Effector CD8-positive, alpha-beta T cell (primary cell): ENCODE data around the gene ANGPT4.
A peak's percentile ranks its signal among the peaks of the same experiment; 100 is the strongest.

Source experiments
- DNase-seq: peaks from one replicate; lab custom pipeline; 2025; lab: John Stamatoyannopoulos, UW
- total RNA-seq, 4 experiments: gene quantifications; one replicate each; lab custom pipeline; 2026; lab: John Stamatoyannopoulos, UW

ANGPT4 gene
- 0 reads per million in 4 experiments for total RNA-seq

- no peak for DNase-seq
Measured at GRCh38 chr20:916125-916799, at the start of gene ANGPT4. ANGPT4 (minus strand) TSS chr20:916334; CDS start chr20:916214, 120 bp downstream.

GRCh38 chr20:963795-964194 lies 47.7 kb upstream of the ANGPT4 start:
- no peak for DNase-seq

- no peak for DNase-seq
Measured at GRCh38 chr20:962683-963082, 46.5 kb upstream of the ANGPT4 start.

DNA sequence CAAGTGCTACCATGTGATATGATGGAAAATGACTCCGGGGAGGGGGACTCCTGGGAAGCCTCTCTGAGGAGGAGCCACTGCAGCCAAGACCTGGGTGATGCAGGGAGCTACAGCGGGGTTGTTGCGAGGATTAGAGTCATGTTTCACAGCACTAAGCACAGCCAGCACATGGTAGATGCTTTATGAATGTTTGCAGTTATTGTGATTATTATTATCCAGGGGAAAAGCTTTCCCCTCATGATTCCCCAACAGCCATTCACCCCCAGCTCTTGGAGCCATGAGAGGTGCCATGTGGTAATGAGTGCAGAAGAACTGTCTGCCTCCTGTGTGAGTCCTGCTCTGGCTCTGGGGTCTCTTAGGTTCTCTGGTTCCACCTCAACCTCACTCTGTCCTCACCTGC lies 46.1 kb upstream of the ANGPT4 start:
- no peak for DNase-seq

- no peak for DNase-seq
Measured at GRCh38 chr20:961768-962167, 45.6 kb upstream of the ANGPT4 start.

DNA sequence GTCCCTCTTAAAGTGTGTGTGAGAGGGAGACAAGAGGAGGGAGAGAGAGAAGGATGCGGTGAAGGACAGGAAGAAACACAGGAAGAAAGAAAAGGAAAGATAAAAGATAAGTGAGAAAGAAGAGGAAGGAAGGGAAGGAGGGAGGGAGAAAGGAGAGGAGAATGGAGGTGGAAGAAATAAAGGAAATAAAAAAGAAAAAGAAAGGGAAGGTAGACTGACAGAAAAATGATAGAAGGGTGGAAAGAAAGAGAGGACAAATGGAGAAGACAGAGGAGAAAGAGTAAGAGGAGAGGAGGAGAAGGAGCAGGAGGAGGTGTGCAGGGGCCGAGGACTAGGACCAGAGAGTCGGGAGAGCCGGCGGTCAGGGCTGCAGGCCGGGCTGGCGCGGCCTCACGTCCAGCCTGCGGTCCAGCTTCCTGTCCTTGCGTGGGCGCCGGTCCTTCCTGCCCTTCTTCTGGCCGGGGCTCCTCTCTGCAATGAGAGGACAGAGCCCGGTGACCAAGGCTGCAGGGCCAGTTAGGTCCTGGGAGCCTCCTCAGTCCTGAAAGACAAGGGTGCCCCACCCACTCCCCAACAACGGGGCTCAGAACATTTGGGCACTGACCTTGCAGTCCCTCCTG lies 44.0 kb upstream of the ANGPT4 start:
- DNase-seq: no peak

DNA sequence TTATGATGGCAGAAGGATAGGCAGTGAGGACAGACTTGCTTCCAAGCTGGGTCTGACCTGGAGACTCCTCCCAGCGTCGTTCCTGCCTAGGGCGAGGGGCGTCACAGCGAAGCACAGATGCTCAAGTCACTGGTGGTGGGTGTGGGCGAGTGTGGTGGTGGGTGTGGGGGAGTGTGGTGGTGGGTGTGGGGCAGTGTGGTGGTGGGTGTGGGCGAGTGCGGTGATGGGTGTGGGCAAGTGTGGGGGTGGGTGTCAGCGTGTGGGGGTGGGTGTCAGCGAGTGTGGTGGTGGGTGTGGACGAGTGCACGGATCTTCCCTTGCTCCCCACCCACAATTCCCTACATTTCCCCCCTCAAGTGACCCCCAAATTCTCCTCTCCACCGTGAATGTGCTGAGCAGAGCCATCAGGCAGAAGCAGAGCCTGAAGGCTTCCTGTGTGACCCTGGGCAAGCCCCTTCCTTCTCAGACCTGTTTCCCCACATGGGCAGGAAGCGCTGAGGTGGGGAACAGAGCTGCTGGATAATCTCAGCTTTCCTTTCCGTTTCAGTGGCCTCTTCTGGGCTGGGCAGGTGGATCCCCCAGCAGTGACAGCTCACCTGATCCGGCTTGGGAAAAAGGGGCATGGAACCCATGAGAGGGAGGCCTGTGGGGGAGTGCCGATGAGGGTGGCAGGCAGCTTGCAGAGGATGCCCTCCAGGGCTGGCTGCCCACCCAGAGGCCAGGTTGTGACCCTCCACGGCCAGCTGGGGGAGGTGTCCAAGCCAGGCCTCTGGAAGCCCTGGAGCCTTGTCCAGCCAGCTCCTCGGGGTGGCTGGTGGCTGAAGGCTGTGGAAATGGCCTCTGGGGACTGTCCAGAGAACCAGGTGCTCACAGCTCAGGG lies 43.0 kb upstream of the ANGPT4 start:
- no peak for DNase-seq

DNA sequence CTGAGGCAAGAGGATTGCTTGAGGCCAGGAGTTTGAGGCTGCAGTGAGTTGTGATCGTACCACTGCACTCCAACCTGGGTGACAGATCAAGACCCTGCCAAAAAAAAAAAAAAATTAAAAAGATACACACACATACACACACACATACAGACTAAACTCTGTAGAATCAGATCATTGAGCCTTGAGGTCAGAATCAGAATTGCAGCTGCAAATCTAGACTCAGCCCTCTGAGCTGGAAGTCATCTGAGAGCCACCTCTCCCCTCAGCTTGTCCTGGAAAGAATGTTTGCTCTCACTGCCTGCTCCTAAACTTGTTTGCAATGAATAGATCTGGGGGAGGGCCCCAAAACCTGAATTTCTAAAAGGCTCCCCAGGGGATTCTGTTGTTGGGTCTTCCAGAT lies 41.4 kb upstream of the ANGPT4 start:
- DNase-seq: no peak

DNA sequence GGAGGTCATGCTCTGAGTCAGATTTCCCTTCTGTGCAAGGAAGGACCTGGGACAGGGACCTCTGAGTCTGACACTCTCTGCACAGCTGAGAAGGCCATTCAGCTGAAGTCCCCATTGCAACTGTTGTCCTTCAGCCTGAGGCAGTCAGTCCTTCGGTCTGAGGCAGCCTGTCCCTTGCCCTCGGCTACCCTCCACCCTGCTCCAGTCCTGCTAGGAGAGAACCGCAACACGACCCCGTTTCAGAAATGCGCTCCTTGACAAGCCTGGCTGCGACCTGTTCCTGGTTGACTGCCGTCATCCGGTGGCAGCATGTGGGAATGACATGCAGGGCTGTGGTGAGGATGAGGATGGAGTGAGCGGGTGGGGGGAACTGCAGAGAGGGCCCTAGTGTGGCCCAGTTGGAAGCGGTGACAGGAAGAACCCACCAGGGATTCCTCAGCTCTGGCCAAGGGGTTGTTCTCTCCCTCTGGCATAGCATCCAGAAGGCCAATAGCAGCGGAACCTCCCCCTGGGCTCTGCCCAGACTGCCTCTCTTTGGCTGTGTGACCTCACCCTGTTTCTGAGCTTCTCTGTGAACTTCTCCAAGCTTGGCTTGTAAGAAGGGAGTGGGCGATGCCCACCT lies 40.3 kb upstream of the ANGPT4 start:
- peak; percentile 70 for DNase-seq

DNA sequence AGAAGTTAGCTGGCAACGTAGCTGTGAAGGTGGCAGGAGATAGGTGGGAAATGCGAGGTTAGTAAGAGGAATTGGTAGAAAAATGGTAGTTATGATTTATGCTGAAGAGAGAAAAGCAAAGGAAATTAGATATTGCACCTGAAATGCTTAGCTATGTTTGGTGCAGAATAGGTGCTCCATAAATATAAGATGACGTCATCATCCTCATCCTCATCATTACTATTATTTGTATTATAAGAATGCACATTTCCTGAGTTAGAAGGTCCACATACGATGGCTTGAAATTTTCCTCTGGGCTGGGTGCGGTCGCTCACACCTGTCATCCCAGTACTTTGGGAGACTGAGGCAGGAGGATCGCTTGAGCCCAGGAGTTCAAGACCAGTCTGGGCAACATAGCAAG lies 39.5 kb upstream of the ANGPT4 start:
- DNase-seq: no peak

- DNase-seq: no peak
Measured at GRCh38 chr20:955111-955510, 39.0 kb upstream of the ANGPT4 start.

- DNase-seq: no peak
Measured at GRCh38 chr20:953742-954141, 37.6 kb upstream of the ANGPT4 start.

DNA sequence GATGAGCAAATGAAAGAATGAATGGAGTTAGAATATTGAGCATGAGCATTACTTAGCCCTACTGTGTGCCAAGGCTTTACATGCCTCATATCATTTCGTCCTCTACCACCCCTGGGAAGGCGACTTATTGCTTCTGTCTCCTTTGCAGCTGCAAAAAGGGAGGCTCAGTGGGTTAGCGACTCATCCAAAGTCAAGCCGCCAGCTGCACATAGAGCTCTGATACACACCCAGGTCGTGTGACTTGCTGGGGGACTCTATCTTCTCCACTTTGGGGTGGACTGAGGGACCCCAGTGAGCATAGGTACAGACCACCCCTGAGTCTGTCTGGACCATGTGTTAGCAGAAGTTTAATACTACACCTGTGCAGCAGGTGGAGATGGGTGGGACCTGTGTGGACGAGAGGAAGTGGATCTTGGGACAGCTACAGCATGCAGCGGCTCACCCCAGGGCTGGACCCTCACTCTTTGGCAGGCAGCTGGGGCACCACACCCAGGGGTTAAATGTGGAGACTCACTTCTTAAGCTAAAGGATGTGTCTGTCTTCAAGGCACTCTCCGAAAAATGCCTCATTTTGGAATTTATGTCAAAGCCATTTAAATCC lies 36.2 kb upstream of the ANGPT4 start:
- DNase-seq: no peak

DNA sequence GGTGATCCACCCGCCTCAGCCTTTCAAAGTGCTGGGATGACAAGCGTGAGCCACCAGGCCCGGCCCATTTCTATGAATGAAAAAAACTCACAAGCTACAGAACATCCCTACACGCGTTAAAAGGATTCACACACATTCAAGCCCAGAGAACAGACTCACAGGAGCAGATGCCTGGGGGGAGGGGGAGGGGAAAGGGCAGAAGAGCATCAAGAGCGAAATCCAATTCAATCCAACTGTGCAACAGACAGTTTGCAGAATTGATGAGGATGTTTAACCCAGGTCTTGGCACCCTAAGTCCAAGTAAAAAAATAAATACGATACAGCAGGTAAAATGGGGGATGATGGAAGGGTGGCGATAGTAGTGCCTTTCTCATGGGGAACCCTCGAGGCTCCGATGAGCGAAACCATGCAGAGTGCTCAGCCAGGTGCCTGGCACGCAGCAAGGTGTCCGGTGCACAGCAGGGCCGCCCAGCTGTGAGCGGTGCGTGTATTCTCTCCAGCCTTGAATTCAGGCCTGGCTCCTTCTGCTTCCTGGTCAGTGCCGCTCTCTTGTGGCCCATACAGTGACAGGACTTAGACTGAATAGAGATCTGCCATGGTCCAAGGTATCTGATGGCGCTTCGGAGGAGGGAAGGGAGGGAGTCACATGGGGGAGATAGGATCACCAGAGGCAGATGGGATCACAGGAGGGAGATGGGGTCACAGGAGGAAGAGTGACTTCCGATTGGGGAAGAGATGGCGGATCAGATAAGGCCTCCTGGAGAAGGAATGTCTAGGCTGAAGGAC lies 35.4 kb upstream of the ANGPT4 start:
- no peak for DNase-seq

DNA sequence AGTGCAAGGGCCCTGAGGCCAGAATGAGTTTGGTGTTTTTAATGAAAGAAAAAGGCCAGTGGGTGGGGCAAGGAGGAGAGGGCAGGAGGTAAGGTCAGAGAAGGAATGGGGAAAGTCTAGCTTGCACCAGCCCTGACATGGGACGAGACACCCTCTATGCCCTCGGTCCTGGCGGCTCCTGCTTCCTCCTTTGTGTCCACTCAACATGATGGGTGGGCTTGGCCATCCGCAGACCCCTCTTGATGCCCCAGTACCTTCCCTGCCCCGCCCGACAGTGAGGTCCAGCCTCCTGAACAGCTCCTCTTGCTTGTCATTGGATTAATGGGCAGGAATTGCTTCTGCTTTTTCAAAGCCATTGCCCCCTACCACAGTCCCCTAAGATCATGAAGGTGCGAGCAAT lies 33.6 kb upstream of the ANGPT4 start:
- no peak for DNase-seq

- no peak for DNase-seq
Measured at GRCh38 chr20:946826-947225, 30.7 kb upstream of the ANGPT4 start.

DNA sequence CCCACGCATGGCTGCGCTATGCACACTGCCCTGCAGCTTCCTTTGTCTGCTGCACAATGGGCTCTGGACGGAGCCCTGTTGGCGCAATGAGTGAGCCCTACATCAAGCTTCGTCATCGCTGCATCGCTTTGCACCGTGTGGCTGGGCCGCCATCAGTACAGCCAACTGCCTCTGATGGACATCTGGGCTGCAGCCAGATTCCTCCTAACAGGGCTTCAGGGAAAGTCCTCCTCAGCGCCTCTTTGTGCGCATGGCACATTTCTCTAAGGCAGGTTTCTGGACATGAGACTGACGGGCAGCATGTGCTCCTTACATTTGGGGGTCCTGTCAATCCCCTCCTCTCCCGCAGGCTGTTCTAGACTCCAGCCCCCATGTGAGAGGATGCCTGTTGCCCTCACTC lies 29.7 kb upstream of the ANGPT4 start:
- DNase-seq: no peak

DNA sequence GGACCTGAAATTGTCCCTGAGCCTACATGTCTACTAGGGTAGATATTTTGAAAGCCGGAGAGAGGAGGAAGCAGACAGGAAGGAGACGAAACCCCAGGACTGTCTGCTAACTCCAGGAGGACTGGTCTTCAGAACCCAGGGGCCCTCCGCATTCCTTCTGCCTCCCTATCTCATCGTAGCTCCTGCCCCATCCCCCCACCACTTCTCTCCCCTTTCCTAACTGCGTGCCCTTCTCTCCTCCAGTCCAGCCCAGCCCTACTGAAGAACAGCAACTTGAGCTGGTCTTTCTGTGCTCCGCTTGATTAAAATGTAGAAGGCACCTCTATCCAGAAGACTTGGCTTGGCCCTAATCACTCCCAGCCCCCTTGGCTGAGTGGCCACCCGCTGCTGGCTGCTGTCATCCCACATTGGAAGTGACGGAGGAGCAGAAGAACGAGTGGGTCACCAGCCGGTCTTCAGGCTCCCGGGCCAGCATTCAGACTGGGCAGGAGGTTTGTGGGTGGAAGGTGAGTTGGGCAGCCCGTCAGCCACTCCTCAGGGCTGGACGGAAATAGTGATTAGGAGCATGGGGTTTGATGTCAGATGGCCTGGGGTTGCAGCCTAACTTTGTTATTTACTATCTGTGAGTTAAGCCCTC lies 28.8 kb upstream of the ANGPT4 start:
- no peak for DNase-seq

DNA sequence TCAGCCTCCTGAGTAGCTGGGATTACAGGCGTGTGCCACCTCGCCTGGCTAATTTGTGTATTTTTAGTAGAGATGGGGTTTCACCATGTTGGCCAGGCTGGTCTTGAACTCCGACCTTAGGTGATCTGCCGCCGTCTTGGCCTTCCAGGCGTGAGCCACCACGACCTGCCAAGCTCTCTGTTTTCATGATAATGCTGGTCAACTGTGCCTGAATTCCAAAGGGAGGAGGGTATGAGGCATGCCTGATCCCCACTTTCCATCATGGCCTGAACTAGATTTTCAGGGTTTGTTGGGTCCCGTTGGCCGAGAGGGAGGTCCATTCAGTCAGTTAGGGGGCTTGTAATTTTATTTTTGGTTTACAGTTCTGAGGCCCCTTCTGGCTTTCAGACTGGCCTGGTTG lies 28.0 kb upstream of the ANGPT4 start:
- DNase-seq: no peak

GRCh38 chr20:942611-943010 lies 26.5 kb upstream of the ANGPT4 start:
- DNase-seq: no peak

GRCh38 chr20:940926-941325 lies 24.8 kb upstream of the ANGPT4 start:
- no peak for DNase-seq
